ENCODE data around the gene MYDGF.
A peak's percentile ranks its signal among the peaks of the same experiment; 100 is the strongest.
"Not testable (repeated sequence)": the region's sequence is repeated elsewhere in the genome, so short reads cannot be mapped to it uniquely, and the experiment has no call there.

The MYDGF gene

DNA sequence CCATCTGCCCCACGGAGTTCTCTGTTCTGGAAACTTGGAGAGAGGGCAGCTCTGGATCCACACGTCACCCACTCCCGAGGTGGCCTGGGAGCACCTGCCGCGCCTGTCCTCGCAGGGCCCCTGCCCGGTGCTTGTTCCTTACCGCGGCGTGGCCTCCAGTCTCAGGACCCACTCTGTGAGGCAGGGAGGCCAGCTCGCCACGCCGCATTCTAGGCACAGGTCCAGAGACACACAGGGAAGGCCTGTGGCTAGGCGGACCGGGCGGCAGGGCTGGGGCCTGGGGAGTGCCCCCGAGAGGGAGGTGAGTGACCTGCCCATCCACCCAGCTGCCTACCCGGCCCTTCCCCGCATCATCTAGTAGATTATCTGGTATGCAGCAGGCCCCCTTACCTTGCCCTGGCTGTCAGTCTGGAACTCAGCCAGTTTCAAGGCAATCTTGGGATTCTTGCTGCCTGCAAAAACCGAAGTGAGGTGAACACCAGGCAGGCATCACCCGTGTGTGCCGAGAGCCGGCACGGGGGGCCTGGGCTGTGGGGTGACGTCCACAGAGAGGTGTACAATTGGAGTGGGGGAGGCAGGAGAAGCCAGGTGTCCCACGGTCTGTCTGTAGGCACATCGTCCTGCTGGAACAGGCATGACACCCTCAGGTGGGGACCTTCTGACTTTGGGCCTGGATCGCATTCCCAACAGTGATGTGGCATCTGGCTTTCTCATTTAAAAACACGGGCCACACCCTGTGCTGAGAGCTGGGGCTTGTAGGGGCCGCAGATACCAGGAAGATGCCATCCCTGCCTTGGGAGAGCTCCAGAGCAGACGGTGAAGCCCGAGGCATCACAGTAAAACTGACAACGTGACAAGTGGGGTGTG lies 29.9 kb upstream of the MYDGF start:
- DNase-seq, result no peak

DNA sequence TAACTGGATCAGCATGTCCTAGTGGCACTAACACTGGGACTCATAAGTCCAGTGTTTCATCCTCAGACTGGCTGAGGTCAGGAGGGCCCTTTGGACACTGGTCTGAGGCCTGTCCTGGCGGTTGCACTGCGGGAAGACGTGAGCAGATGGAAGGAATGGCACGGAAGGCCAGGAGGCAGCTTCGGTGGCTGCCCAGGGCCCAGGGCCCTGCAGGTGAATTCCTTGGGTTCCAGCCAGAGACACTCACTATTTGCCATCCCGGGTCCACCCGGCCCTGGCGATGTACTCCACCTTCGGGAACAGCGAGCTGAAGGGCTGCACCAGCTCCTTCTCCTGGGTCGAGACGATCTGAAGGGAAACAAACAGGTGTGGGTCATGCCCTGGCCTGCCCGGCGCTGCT lies 27.2 kb upstream of the MYDGF start:
- DNase-seq, result no peak

DNA sequence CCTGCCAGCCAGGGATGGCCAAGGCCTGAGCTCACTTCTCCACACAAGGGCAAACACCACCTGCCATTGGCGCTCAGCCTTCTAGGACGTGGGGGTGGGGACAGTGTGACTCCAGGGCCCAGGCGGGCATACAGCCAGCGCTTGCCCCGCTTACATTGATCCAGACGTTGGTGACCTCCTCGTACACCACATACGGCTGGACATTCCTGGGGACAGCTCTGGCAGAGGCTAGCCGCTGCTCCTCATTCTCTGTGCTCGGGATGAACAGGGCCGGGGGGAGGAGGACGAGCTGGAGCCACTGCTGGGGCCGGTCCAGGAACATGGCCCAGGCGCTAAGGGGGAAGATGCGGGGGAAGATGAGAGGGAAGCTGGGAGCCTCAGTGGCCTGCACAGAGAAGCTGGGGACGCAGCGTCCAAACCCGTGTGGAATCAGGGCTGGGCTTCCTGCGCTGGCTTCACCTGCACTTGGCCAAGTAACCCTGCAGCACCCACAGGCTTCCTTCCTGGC lies 25.1 kb upstream of the MYDGF start:
- no peak for DNase-seq

DNA sequence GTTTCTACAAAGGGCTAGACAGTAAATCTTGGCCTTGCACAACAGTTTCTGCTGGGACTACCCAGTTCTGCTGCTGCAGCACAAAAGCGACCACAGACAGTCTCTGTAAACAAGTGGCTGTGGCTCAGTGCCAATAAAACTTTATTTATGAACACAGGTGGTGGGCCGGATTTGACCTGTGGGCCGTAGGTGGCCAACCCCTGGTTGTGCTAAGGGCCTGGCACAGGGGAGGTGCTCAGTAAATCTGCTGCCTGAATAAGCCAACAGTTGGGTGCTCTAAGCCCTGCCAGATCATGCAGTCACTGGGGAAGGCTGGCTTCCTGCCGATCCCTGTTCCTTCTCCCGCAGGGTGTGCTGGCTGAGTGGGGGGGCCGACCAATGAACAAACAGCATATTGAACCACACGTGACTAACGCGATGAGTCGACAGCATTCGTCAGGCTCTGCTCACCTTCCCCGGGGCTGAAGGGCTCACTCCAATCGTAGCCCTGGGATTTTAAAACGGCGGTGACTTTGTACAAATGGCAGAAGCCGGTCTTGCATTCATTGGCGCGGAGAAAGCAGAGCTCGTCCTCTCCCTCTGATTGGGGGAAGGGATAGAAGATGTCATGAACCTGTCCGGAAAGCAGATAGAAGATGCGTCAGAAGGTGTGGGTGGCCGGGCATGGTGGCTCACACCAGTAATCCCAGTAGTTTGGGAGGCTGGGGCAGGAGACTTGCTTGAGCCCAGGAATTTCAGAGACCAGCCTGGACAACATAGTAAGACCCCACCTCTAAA lies 24.3 kb upstream of the MYDGF start:
- DNase-seq, result peak; percentile 82

DNA sequence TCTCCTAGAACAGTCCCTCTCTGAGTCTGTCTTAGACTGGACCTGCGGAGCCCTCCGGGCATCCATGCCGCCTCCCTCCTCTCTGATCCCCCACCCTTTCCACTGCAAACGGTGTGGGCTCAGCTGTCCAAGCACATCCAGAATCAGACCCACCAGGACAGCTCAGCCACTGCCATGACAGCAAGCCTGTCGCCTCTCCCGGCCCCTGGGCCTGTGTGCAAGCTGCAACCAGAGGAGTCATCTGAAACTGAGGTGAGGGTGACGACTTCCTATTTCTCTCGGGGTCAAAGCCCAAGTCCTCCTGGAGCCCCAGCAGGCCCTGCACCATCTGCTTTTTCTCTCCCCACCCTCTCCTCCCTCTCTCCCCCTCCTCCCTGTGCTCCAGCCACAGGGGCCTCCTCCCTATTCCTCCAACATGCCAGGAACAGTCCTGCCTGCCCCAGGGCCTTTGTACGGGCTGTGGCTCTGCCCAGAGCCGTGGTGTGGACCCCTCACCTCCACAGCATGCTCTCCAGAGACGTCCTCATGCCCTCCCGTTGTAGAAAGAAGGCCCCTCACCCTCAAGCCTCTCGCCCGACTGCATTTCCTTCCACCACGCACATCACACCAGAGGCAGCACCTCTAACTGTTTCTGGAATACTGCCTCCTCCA lies 23.5 kb upstream of the MYDGF start:
- DNase-seq, result no peak

DNA sequence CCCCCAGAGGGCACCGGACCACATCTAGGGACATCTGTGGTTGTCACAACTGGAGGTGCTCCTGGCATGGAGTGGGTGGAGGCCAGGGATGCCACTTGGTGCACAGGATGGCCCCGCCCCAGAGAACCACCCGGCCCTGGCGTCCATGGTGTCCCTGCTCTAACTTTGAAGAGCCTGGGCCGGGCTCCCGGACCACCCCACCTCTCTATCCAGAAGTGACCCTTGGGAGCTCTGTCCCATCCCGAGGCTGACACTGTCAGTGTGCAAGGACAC lies 22.9 kb upstream of the MYDGF start:
- DNase-seq, result no peak

DNA sequence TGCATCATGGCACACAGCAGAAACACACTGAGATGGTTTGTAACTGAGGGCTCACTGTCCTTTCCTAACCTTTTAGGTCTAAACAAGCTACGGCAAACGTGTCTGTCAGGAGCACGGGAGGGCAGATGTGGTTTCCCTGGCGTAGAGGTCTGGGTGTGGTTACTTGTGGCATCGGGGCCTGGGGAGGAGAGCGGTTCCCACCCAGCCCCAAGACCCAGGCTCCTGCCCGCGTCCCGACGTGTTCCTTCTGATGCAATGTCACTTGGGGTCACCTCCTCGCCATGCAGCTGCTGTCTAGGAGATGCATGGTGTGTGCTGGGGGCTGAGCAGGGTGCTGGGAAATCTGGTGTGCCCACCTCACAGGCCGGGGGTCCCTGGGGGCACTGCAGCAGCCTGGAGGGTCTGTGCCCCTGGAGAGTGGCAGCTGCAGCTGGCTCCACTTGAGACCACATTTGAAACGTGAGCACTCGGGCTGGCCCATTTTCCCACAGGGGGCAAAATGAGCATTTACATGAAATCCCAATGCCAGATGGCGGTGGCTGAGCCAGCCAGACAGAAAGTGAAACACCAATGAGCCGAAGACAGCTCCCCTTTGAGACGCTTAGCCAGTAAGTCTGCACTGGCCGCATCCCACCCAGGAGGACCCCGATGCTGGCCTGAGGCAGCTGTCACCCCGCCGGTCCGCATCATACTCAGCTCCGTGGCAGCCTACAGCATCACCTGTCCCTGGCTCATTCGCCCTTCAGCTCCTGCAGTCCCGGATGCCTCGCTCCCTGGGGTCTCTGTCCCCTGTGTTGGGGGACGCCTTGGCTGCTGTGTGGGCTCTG lies 22.3 kb upstream of the MYDGF start:
- no peak for DNase-seq

DNA sequence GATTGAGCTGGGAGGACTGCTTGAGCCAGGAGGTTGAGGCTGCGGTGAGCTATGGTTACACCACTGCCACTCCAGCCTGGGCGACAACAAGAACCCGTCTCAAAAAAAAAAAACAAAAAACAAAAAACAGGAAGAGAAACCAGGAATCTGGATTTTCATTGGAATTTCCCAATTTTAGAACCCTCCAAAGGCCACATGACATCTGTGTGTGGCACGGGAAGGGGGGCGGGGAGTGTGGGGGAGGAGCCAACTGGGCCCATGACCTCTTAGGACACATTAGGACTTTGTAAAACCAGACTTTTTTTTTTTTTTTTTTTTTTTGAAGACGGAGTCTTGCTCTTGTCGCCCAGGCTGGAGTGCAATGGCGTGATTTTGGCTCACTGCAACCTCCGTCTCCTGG lies 21.2 kb upstream of the MYDGF start:
- DNase-seq, result no peak

DNA sequence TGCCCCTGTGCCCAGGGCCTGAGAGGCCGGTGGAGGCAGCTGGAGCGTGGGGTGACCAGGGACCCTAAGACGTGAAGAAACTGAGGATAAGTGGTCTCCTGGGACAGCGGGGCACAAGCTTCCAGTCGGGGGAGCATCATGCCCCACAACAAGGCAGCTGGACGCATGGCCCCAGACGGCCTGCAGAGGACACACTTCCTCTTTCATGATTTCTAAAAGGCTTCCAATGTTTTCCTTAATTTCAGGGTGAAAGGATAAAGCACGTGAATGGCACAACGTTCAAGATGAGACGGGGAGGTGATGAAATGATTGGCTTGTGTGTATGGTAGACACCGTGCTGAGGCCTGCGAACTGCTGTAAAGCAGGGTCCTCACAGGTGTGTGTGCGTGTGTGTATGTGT lies 20.2 kb upstream of the MYDGF start:
- no peak for DNase-seq

DNA sequence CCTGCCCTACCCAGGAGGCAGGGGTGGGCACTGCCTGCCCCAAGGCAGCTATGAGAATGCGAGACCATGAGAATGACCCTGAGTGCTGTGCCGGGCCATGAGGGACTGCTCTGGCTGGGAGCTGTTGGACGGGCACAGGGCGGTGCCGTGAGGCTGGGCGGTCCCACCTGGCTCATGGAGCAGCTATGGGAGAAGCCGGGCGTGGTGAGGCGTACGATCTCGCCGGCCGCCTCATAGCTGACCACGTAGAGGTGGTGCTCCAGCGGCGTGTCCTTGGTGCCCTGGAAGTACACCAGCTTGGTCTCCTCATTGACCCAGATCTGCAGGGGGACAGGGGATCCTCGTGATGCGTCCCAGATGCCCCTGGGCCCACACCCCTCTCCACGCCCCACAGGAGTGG lies 19.3 kb upstream of the MYDGF start:
- DNase-seq, result no peak

DNA sequence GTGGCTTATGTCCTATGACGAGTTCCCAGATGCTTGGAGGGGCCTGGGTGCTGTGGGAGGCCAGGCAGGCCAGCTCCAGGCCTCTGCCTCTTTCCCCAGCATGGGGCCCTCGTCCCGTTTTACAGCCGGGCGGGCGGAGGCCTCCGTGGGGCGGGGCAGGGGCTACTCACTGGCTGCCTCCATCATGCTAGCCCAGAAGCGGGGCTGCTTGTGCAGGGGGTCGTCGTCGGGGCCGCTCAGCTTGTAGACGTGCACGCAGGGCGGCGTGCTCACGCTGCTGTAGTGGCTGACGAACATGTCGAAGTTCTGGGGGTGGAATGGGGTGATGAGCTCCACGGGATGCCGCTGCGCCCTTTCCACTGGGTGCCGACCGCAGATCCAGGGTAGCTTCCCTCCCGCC lies 18.4 kb upstream of the MYDGF start:
- no peak for DNase-seq

DNA sequence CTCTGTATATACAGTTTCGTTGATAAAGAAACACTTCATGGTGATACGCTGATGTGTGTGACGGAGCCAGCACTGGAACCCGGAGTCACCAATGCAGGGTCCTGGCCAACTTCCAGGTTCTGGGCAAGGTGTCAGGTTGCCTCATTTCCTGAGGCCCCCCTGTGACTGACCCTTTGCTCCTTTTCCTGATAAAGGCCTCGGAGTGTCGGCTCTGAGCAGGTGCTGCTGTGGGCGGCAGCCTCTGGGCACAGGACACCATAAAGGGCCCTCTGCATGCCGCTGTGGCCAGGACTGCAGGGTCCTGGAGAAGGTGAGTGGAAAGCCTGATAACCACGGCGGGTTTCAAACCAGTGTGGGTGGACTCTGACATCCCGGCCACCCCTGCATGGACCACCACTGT lies 17.3 kb upstream of the MYDGF start:
- no peak for DNase-seq

DNA sequence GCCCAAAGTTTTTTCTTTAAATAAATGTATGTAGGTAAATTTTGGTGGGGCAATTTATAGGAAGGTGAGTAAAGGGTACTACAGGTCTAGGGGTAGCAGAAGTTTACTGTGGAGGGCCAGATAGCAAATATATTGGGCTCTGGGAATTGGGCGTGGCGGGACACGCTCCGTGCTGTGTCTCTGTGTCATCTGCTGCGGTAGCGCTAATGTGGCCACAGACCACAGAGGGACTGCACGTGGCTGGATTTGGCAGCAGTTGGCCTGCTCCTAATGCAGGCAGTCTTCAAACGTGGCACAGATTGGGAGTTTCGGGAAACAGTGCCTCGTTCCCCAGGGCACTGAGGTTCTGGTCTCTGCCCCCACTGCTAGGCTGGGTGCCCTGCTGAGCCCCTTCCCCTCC lies 16.6 kb upstream of the MYDGF start:
- DNase-seq, result no peak

DNA sequence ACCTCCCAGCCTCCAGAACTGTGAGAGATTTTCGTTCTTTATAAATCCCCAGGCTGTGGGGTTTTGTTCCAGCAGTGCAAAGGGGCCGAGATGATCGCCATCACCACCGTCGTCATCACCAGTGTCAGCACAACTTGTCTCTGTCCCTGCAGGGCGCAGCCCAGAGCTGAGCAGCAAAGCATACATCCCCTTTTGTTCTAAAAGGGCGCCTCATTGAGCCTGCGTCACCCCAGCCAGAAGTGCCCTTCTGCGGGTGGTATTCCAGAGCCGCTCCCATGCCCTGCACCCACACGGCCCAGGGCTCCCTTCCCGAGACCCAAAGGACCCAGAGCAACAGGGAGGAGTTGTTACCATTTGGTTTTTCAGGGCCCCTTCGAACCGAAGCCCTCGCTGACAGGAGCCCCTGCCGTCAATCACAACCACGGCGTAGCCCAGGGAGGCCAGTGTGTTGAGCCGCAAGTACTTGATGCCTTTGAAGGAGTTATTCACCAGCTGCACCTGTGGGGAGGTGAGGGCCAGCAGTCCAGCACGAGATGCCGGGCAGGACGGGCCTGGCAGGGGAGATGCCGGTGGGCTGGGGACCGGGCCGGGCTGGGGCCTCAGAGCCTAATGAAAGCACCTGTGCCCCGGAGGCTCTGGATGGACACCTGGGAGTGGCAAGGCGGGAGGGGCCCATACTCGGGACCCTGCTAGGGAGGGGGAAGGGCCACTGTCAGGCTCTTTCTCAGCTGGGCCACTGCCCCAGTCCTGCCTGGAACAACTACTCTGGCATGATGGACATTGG lies 14.4 kb upstream of the MYDGF start:
- DNase-seq, result no peak

DNA sequence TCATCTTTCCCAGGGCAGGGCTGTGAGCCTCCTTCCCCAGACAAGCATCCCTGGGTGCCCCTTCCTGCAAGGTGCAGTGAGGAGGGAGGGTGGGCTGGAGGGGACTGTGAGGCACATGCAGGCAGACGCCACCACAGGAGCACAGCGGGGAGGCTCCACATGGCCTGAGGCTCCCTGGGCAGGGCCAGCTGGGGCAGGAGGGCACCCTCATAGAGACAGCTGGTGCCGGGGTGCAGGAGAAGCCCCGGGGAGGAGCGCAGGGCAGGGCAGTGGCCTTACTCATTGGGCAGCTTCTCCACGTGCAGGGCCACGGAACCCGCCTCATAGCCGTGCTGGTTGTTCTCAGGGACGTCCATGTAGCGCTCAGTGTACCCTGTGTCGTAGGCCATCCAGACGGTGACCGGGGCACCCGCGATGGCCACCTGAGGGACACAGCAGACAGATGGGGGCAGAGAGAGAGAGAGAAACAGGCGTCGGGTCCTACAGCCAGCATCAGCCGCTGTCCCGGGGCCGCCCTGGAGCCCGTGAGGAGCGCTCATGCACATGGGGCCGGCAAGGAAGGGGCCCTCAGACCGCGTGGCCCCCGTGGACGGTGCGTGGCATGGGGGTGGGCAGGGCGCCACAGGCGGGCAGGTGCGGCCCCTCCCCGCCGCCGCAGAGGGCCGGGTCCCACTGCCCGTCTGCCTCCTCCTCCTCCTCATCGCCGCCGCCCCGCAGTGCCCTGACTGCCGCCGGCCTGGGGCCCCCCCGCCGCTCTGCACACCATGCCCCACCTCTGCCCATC lies 12.5 kb upstream of the MYDGF start:
- no peak for DNase-seq

DNA sequence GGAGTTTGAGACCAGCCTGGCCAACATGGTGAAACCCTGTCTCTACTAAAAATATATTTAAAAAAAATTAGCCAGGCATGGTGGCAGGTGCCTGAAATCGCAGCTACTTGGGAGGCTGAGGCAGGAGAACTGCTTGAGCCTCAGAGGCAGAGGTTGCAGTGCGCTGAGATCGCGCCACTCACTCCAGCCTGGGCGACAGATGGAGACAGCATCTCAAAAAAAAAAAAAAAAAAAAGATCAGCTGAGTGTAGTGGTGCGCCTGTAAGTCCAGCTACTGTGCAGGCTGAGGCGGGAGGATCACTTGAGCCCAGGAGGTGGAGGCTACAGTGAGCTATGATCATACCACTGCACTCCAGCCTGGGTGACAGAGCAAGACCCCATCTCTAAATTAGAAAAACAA lies 9.9 kb upstream of the MYDGF start:
- not testable (repeated sequence) for DNase-seq

DNA sequence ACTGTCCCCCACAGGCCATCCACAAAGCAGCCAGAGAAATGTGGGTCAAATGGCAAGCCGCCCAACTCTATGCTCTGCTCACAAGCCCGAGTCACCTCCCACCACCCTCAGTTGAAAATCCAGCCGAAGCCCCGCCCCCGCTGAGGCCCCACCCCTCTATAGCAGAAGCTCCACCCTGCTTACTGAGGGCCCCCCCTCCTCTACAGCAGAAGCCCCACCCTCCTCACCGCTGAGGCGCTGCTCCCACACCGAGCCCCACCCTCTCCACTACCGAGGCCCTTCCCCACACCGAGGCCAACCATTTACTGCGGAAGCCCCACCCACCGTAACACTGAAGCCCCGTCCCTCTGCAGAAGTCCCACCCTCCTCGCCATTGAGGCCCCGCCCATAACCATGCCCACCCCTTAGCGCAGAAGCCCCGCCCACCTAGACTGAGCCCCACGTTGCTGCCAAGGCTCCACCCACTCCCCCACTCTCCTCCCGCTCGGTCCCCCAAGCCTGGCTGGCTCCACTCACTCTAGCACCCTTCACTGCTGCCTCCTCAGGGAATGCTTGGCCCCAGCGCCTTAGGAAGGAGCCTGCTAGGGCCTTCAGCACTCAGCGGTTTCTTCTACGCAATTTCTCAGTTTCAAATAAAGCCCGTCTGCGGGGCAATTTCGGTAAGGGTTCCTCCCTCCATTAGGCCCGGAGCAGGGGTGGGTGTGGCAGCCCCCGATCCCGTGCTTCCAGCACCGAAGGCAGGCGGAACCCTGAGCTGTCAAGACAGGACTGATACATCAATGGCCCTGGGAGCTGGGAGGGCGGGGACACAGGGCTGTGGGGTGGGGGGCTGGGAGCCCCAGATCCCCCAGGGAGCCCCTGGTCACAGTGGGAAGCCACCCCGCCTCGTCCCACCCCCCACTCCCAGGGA lies 9.0 kb upstream of the MYDGF start:
- peak; percentile 18 for DNase-seq

DNA sequence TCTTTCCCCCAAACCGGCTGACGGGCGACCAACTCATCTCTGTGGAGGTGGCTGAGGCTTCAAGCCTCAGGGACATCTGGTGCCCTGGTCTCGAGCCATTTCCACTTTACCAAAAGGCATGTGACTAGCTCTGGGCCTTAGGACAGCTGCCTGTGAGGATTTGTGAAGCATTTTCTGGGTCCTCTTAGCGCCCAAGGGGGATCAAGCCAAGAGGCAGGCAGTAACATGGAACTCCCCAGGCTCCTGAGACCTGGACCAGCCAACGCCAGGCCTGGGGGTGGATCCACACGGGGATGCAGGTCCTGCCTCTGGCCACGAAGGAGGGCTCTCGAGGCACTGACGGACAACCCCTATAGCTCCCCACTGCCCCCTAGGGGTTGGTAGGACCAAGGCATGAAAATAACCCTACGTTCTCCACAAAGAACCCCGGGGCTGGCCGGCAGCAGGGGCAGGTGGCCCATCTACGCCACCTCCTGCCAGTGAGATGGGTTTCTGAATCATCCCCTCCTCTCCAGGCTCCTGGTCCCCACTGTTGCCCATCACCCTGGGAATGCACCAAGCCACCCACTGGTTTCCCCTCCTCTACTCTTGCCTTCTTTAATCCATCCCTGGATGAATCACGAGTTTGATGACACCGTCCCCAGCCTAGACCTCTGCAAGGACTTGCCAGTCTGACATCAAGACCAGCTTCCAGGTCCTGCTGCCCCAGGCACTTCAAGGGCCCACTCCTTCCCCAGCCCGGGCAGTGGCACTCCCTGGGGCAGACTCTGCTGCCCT lies 7.0 kb upstream of the MYDGF start:
- peak; percentile 37 for DNase-seq

DNA sequence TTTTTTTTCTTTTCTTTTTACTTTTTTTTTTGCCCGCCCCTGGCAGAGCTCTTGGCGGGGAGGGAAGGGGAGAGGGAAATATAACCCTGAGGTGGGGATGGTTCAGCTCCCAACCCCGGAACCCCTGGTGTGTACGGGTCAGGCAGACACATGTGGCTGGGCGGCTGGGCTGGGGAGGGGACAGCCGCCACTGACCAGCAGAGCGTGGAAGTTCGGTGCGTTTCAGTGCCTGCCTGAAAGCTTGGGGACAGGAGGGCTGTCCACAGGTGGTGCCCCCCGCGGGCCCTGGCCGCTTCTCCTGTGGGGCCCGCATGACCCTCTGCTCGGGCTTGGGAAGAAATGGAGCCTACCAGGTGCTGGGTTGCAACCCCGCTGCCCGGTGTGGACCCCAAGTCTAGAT lies 5.2 kb upstream of the MYDGF start:
- no peak for DNase-seq
